Measurements from ENCODE around the gene ZFP92.

Gene ZFP92

DNA sequence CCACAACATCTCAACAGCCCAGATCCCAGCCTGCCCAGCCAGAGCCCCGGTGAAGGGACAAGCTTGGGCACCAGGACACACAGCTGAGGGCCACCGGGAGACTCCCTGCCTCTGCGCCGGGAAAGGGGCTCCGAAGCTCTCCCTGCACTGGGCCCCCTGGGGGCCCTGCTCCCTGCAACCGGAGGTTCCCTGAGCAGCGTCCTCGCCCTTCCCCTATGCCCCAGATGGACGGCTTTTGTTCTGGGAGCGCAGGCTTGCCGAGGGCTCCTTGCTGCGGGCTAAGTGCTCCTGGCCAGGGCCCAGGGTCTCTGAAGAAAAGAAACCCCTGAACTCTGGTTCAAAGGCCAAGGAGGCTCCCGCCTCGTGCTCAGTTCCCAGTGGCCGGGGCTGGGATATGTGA lies 899 bp upstream of the ZFP92 start:
- H3K27ac ChIP-seq: no peak overlapping the region
- DNase-seq: no peak
- no peak overlapping the region for H3K4me3 ChIP-seq
- TF ChIP-seq CTCF (IDR thresholded peaks at IDR 0.05): no peak
- H3K27me3 ChIP-seq: peaks cover 0 to 3% of the 10 kb centered on the region in 2 donors
- intact Hi-C loops (cut with DNase I; ENCODE audit: low total_unique reads): no loop called here
- H3K4me1 ChIP-seq: peaks cover 0 to 12% (median 8%) of the 10 kb centered on the region in 4 donors
- H3K36me3 ChIP-seq: no peaks in the 10 kb centered on the region
- H3K9me3 ChIP-seq: no peaks in the 10 kb centered on the region

DNA sequence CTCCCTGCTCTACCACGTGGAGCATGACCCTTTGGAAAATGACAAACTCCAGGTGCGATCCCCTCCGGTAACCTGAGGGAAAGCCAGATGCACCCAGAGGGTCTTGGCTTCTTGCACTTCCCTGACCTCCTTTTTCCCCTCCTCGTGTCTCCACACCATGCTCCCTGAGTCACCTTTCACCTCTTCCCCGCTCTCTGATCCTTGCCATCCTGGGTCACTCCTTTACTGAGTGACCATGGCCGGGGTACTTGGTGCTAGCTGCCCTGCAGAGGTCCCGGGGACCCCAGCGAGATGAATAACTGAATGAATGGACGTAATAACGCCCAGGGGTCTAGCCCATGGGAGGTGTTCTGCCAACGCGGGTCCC lies 401 bp upstream of the ZFP92 start:
- no peak for TF ChIP-seq CTCF (IDR thresholded peaks at IDR 0.05)
- peak overlapping the region; percentile 44 to 57 for H3K4me3 ChIP-seq
- H3K36me3 ChIP-seq: no peaks in the 10 kb centered on the region
- intact Hi-C loops (cut with DNase I; ENCODE audit: low total_unique reads): no loop called here
- H3K4me1 ChIP-seq: peaks cover 0 to 12% (median 8%) of the 10 kb centered on the region in 4 donors
- H3K9me3 ChIP-seq: no peaks in the 10 kb centered on the region
- H3K27ac ChIP-seq: no peak overlapping the region
- H3K27me3 ChIP-seq: peaks cover 0 to 3% of the 10 kb centered on the region in 2 donors
- DNase-seq: no peak

- no peak for TF ChIP-seq CTCF (IDR thresholded peaks at IDR 0.05)
- H3K27ac ChIP-seq: no peak overlapping the region
- H3K4me1 ChIP-seq: peaks cover 0 to 12% (median 8%) of the 10 kb centered on the region in 4 donors
- no peaks in the 10 kb centered on the region for H3K9me3 ChIP-seq
- no peak for DNase-seq
- peak overlapping the region; percentile 44 to 57 for H3K4me3 ChIP-seq
- intact Hi-C loops (cut with DNase I; ENCODE audit: low total_unique reads): no loop called here
- H3K36me3 ChIP-seq: no peaks in the 10 kb centered on the region
- peaks cover 0 to 3% of the 10 kb centered on the region in 2 donors for H3K27me3 ChIP-seq
These were observed 809 bp downstream of the ZFP92 start for GRCh38 chrX:153411988-153412574.

DNA sequence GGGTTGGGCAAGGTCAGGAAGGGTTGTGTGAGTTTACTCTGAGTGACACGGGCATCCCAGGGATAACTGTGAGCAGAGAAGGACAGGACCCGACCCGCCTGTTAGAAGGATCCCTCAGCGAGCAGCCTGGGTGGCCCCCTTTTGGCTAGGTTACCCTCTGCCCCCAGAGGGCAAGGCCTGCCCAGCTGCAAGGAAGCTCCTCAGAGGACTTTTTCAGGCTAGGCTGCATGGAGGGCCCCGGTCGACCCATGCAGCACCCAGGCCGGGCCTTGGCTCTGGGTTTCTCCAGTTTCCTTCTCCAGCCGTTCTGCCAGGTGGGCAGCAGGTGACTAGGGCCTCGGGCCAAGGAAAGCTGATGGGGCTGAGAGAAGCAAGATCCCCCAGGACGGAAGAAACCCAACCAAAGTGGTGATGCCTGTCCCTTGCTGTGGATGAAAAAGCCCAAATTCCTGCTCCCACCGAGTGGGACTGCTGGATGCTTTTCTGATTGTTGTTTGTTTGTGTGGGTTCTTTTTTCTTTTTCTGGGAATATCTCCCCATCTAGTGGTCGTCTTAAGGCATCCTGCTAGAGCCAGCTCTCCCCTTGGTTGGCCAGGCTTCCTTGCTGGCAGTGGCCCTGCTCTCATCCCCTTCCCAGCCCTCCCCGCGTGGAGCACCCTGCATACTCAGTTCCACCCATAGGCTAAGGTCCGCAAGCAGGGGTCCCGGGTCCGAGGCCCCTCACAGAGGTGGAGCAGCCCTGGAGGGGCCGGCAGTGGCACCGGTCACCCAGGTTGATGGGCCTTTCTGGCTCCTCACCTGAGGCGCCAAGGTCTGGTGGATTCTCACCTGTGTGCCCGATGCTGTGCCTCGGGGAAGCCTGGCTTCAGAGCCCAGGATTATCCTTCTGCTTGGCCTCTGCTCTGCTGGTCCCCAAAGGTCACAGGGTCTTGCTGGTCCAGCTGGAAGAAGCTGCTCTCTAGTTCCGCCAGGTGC lies 1.8 kb downstream of the ZFP92 start:
- H3K4me1 ChIP-seq: peaks cover 0 to 12% (median 8%) of the 10 kb centered on the region in 4 donors
- peaks cover 0 to 3% of the 10 kb centered on the region in 2 donors for H3K27me3 ChIP-seq
- H3K9me3 ChIP-seq: no peaks in the 10 kb centered on the region
- H3K27ac ChIP-seq: no peak overlapping the region
- H3K4me3 ChIP-seq: no peak overlapping the region
- intact Hi-C loops (cut with DNase I; ENCODE audit: low total_unique reads): no loop called here
- DNase-seq: no peak
- no peaks in the 10 kb centered on the region for H3K36me3 ChIP-seq
- TF ChIP-seq CTCF (IDR thresholded peaks at IDR 0.05): no peak

DNA sequence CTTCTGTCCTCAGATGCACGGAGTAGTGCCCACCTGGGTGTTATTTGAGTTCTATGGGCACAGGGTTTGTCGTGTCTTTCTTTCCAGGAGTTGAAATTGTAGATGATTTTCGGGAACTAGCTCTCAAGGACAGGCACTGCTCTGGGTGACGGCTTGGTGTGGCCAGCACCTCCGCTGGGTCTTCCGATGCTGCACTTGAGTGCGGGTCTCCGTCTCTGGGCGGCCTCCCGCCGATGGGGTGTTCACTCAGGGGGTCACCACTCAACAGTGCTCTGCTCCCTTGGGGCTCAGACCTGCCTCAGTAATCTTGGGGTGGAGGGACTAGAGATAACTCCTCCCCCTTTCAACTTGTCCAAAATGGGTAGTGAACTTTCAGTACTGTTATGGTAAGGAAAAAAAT lies 2.5 kb downstream of the ZFP92 start:
- H3K27ac ChIP-seq: no peak overlapping the region
- intact Hi-C loops (cut with DNase I; ENCODE audit: low total_unique reads): no loop called here
- peaks cover 0 to 12% (median 8%) of the 10 kb centered on the region in 4 donors for H3K4me1 ChIP-seq
- TF ChIP-seq CTCF (IDR thresholded peaks at IDR 0.05): no peak
- no peaks in the 10 kb centered on the region for H3K36me3 ChIP-seq
- H3K4me3 ChIP-seq: no peak overlapping the region
- H3K9me3 ChIP-seq: no peaks in the 10 kb centered on the region
- peaks cover 0 to 3% of the 10 kb centered on the region in 2 donors for H3K27me3 ChIP-seq
- DNase-seq: no peak

Data from tibial artery (tissue), 4 donors.